Hematopoietic multipotent progenitor cell treated with erythropoietin and hydrocortisone succinate and interleukin-3 and kit ligand, for 15 days (in vitro differentiated cells): ENCODE data around the gene HJURP.

Experiments used
- DNase-seq: peaks from one replicate; pipeline ENCODE4 v3.0.0-alpha.2; 2015; ENCODE audit warnings: low spot score

Gene HJURP

GRCh38 chr2:233847248-233847898 is 7.0 kb downstream of the HJURP start:
- no peak for DNase-seq

GRCh38 chr2:233846387-233847247 is 7.7 kb downstream of the HJURP start:
- DNase-seq: peak; percentile 27

GRCh38 chr2:233845301-233846060 is 8.9 kb downstream of the HJURP start:
- no peak for DNase-seq

GRCh38 chr2:233844836-233845235 is 9.5 kb downstream of the HJURP start:
- DNase-seq: no peak

GRCh38 chr2:233844064-233844807 is 10.1 kb downstream of the HJURP start:
- DNase-seq: no peak

GRCh38 chr2:233841183-233841582 is 13.2 kb downstream of the HJURP start:
- DNase-seq: no peak

- no peak for DNase-seq
Measured at GRCh38 chr2:233840520-233840919, 13.8 kb downstream of the HJURP start.

GRCh38 chr2:233839447-233839820 is 14.9 kb downstream of the HJURP start:
- no peak for DNase-seq

GRCh38 chr2:233838726-233839446 is 15.4 kb downstream of the HJURP start:
- DNase-seq: no peak

- DNase-seq: no peak
Measured at GRCh38 chr2:233838251-233838650, 16.1 kb downstream of the HJURP start.

- DNase-seq: no peak
Measured at GRCh38 chr2:233837694-233838229, 16.6 kb downstream of the HJURP start.

GRCh38 chr2:233836359-233836758 is 18.0 kb downstream of the HJURP start:
- DNase-seq: no peak

GRCh38 chr2:233835230-233836186 is 18.8 kb downstream of the HJURP start:
- DNase-seq: no peak

GRCh38 chr2:233833345-233833744 is 21.0 kb downstream of the HJURP start:
- DNase-seq: no peak

- peak; percentile 27 for DNase-seq
Measured at GRCh38 chr2:233832869-233833311, 21.4 kb downstream of the HJURP start.

GRCh38 chr2:233832414-233832813 is 21.9 kb downstream of the HJURP start:
- DNase-seq: no peak

GRCh38 chr2:233831861-233832260 is 22.5 kb downstream of the HJURP start:
- DNase-seq: no peak

GRCh38 chr2:233831011-233831721 is 23.2 kb downstream of the HJURP start:
- DNase-seq: no peak

GRCh38 chr2:233830111-233830802 is 24.1 kb downstream of the HJURP start:
- no peak for DNase-seq
